PC-9 (cell line): Measurements from ENCODE around the gene PAX7. TPM values are rescaled to one million over a fixed set of nuclear protein-coding genes. Genes with fewer than 3 reads are reported as not detected.

Experiments used
- Bru-seq: library from RNA; stranded (reverse); fragments of 400-500 nt; gene quantifications from one replicate; lab custom pipeline; 2021; lab: Mats Ljungman, UMichigan
- BruChase-seq, 2 experiments: library from RNA; stranded (reverse); fragments of 400-500 nt; gene quantifications; one replicate each; lab custom pipeline; 2021; lab: Mats Ljungman, UMichigan
- BruUV-seq: library from RNA; stranded (reverse); fragments of 400-500 nt; replicated peaks from 2 replicates; lab custom pipeline; 2021; lab: Mats Ljungman, UMichigan
- CTCF ChIA-PET: fragments of 300-600 bp; sonication (Branson Sonifier 250); formaldehyde crosslinking; loops from one replicate; lab custom pipeline; 2022; ENCODE audit warnings: antibody characterized with exemption; lab: Charles Lee
- POLR2A ChIA-PET: fragments of 300-600 bp; sonication (Branson Sonifier 250); formaldehyde crosslinking; loops from one replicate; lab custom pipeline; 2022; ENCODE audit warnings: antibody characterized with exemption; ENCODE audit not compliant: unreplicated experiment; lab: Charles Lee
- DNase-seq, 2 experiments: peaks; one replicate each; pipeline versions ENCODE4 v3.0.0 to v3.0.0-alpha.2; 2015 to 2022; ENCODE audit warnings: mixed read lengths in 1 of 2
- H2AFZ ChIP-seq: fragments of 200-600 bp; sonication (generic); 2 replicates; pipeline ENCODE4 v1.8.1; 2017; ENCODE audit warnings: antibody characterized with exemption
- H3F3A ChIP-seq: fragments of 200-600 bp; sonication (generic); 2 replicates; pipeline ENCODE4 v1.8.1; 2017; ENCODE audit warnings: antibody characterized with exemption, mild to moderate bottlenecking, low read depth; ENCODE audit not compliant: insufficient read depth
- H3K27ac ChIP-seq: fragments of 200-600 bp; sonication (generic); 2 replicates; pipeline ENCODE4 v1.6.1; 2016; ENCODE audit warnings: mixed run types
- H3K27me3 ChIP-seq: fragments of 200-600 bp; sonication (generic); 2 replicates; pipeline ENCODE4 v1.6.1; 2016; ENCODE audit warnings: low read depth, mixed run types; ENCODE audit not compliant: insufficient read depth
- H3K36me3 ChIP-seq: fragments of 200-600 bp; sonication (generic); 2 replicates; pipeline ENCODE4 v1.6.1; 2016; ENCODE audit warnings: low read depth, mixed run types
- H3K4me1 ChIP-seq: fragments of 200-600 bp; sonication (generic); replicated peaks from 2 replicates; pipeline ENCODE4 v1.6.1; 2016; ENCODE audit warnings: mixed run types; ENCODE audit not compliant: insufficient read depth
- H3K4me2 ChIP-seq: fragments of 200-600 bp; sonication (generic); 2 replicates; pipeline ENCODE4 v1.6.1; 2017; ENCODE audit warnings: mixed run types
- H3K4me3 ChIP-seq: fragments of 200-600 bp; sonication (generic); 2 replicates; pipeline ENCODE4 v1.6.1; 2016; ENCODE audit warnings: mixed run types
- H3K79me2 ChIP-seq: fragments of 200-600 bp; sonication (generic); 2 replicates; pipeline ENCODE4 v1.6.1; 2017; ENCODE audit warnings: low read depth, mixed run types
- H3K9me2 ChIP-seq: fragments of 200-600 bp; sonication (generic); 2 replicates; pipeline ENCODE4 v1.8.1; 2017; ENCODE audit warnings: mild to moderate bottlenecking; ENCODE audit not compliant: insufficient read depth
- H3K9me3 ChIP-seq: fragments of 200-600 bp; sonication (generic); 2 replicates; pipeline ENCODE4 v1.8.1; 2016; ENCODE audit warnings: low read depth; ENCODE audit not compliant: insufficient read depth
- H4K20me1 ChIP-seq: fragments of 200-600 bp; sonication (generic); 2 replicates; pipeline ENCODE4 v1.8.1; 2017; ENCODE audit not compliant: insufficient read depth
- CTCF ChIP-seq: fragments of 200-600 bp; sonication (generic); conservative IDR thresholded peaks from 2 replicates; pipeline ENCODE4 v1.6.1; 2017; ENCODE audit warnings: mixed run types, antibody characterized with exemption, mild to moderate bottlenecking, moderate library complexity
- EZH2 ChIP-seq: fragments of 200-600 bp; sonication (generic); IDR thresholded peaks from 2 replicates; pipeline ENCODE4 v1.8.0; 2017; ENCODE audit warnings: antibody characterized with exemption, low read depth
- intact Hi-C: fragments of 100-400 bp; cut with micrococcal nuclease; formaldehyde crosslinking; loops from one replicate; pipeline ENCODE4 v1.10.0; 2022; ENCODE audit not compliant: unreplicated experiment
- long read RNA-seq: library from polyadenylated mRNA; stranded (forward); transcript quantifications from one replicate; pipeline ENCODE4 v2.0.0, GENCODE V29; 2022
- total RNA-seq: library from RNA; stranded (reverse); gene quantifications from 2 replicates; pipeline ENCODE4 v1.2.3, GENCODE V29; 2021

PAX7 gene
- total RNA-seq (not detected in 2 replicates), Bru-seq, nascent RNA (percentile 2 among the genes with signal in this experiment), BruChase-seq, experiment 1, labeled RNA remaining after a 2-hour chase (not detected), BruChase-seq, experiment 2, labeled RNA remaining after a 6-hour chase (percentile 3 among the genes with signal in this experiment)
- long read RNA-seq: 0 reads

- H3K9me2 ChIP-seq: no peaks in the 10 kb centered on the region
- H3K4me3 ChIP-seq: no peak within 1 kb of the TSS
- H3K9me3 ChIP-seq: no peaks in the 10 kb centered on the region
- ChIA-PET CTCF (no interaction called here), POLR2A (no interaction called here)
- no peak within 1 kb of the TSS for H3K27ac ChIP-seq
- no peak within 1 kb of the TSS for H2AFZ ChIP-seq
- H4K20me1 ChIP-seq: no peaks in the 10 kb centered on the region
- H3K36me3 ChIP-seq: no peaks in the 10 kb centered on the region
- intact Hi-C loops: no loop called here
- H3F3A ChIP-seq: no peaks in the 10 kb centered on the region
- BruUV-seq: no TSS peak
- no peaks in the 10 kb centered on the region for H3K79me2 ChIP-seq
- H3K4me2 ChIP-seq: no peak within 1 kb of the TSS
- no peaks in the 10 kb centered on the region; the same call in 1 of the 2 replicates for H3K27me3 ChIP-seq
- no peaks in the 10 kb centered on the region for H3K4me1 ChIP-seq
- no peak for TF ChIP-seq EZH2
- DNase-seq: no peak
These were observed at the start of gene PAX7 for GRCh38 chr1:18630511-18631495. Gene PAX7 (plus strand): TSS chr1:18630846. CDS start chr1:18631604, 758 bp downstream.

DNA sequence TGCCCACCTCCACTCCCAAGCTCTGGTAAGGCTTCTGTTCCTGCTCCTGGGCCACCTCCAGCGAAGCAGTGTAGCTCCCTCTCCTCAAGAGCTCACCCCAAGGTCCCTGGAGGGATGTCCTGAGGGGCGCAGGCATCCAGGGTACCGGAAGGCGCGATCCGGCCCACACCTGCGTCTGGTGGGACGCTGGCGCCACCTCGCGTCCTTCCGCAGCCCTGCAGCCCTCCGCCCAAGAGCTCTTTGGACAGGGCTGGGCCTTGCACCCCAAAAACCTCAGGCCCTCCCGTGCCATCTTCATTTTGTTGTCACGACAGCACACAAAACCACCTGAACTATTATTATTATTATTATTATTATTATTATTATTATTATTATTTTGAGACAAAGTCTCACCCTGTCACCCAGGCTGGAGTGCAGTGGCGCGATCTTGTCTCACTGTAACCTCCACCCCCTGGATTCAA, 49.2 kb upstream of the PAX7 start:
- CTCF ChIA-PET: interaction anchor here (0.5 to 0.8 kb wide), 3 partner anchors 400 to 1175 kb away, joined by 3 to 6 read pairs (median 3); no protein-coding TSS in a partner anchor
- Histone ChIP-seq H3K27ac (no peak overlapping the region), H3K4me2 (no peak overlapping the region), H3K27me3 (peaks cover 11% of the 10 kb centered on the region; the same call in 1 of the 2 replicates), H3K79me2 (no peaks in the 10 kb centered on the region), H4K20me1 (no peaks in the 10 kb centered on the region), H3F3A (no peaks in the 10 kb centered on the region), H3K4me1 (no peaks in the 10 kb centered on the region), H3K4me3 (no peak overlapping the region), H2AFZ (no peak overlapping the region), H3K9me2 (no peaks in the 10 kb centered on the region), H3K36me3 (no peaks in the 10 kb centered on the region), H3K9me3 (no peaks in the 10 kb centered on the region)
- TF ChIP-seq EZH2 (no peak), CTCF (peak; percentile 80)
- DNase-seq: peak in 1 of 2 experiments; percentile 45
- no TSS peak for BruUV-seq
- POLR2A ChIA-PET: interaction anchor here (0.5 kb wide), 1 partner anchor 930 kb away, joined by 6 read pairs; no protein-coding TSS in a partner anchor
- intact Hi-C loops: loop anchor here (5.0 to 10.0 kb wide), 3 partner anchors 659 to 1087 kb away; no protein-coding TSS in a partner anchor

GRCh38 chr1:18582890-18583289, 47.8 kb upstream of the PAX7 start:
- ChIA-PET POLR2A (no interaction called here), CTCF (no interaction called here)
- Histone ChIP-seq H3K79me2 (no peaks in the 10 kb centered on the region), H3K9me2 (no peaks in the 10 kb centered on the region), H4K20me1 (no peaks in the 10 kb centered on the region), H3K4me3 (no peak overlapping the region), H2AFZ (no peak overlapping the region), H3K27ac (no peak overlapping the region), H3K9me3 (no peaks in the 10 kb centered on the region), H3K27me3 (peaks cover 18% of the 10 kb centered on the region), H3K4me2 (no peak overlapping the region), H3F3A (no peaks in the 10 kb centered on the region), H3K36me3 (no peaks in the 10 kb centered on the region), H3K4me1 (no peaks in the 10 kb centered on the region)
- no TSS peak for BruUV-seq
- intact Hi-C loops: loop anchor here (5.0 to 10.0 kb wide), 3 partner anchors 661 to 1088 kb away; no protein-coding TSS in a partner anchor
- TF ChIP-seq CTCF (no peak), EZH2 (no peak)
- no peak for DNase-seq
